DND-41 (cell line): ENCODE measurements around the gene KCND3.

ENCODE experiments used
- ATAC-seq: fragments of 200-7000 bp; cut with Tn5 transposase; 3 replicates; pipeline ENCODE4 v1.9.1; 2021; ENCODE audit warnings: low read depth; ENCODE audit not compliant: insufficient read depth
- DNase-seq: peaks from one replicate; pipeline ENCODE4 v3.0.0-alpha.2; 2020
- H2AFZ ChIP-seq: 2 replicates; pipeline ENCODE4 v1.6.0; 2012; ENCODE audit warnings: low read depth, low read length
- H3K27ac ChIP-seq: 2 replicates; pipeline ENCODE4 v1.5.1; 2012; ENCODE audit warnings: low read length, inconsistent platforms
- H3K27me3 ChIP-seq: fragments of 200-600 bp; sonication (generic); 2 replicates; pipeline ENCODE4 v1.6.0; 2012; ENCODE audit warnings: low read length, mild to moderate bottlenecking, inconsistent platforms; ENCODE audit not compliant: insufficient read depth, poor library complexity
- H3K36me3 ChIP-seq: 2 replicates; pipeline ENCODE4 v1.5.1; 2012; ENCODE audit warnings: low read length, inconsistent platforms; ENCODE audit not compliant: insufficient read depth
- H3K4me1 ChIP-seq: 2 replicates; pipeline ENCODE4 v1.5.1; 2012; ENCODE audit warnings: mild to moderate bottlenecking, low read length; ENCODE audit not compliant: insufficient read depth
- H3K4me2 ChIP-seq: 2 replicates; pipeline ENCODE4 v1.6.0; 2012; ENCODE audit warnings: mild to moderate bottlenecking, moderate library complexity, low read length, inconsistent platforms; ENCODE audit not compliant: insufficient read depth
- H3K4me3 ChIP-seq, 2 experiments: fragments of 200-600 bp in 1 of 2; shearing (Covaris generic) in 1 of 2; 2 replicates each; pipeline ENCODE4 v1.5.1; 2012 to 2016; ENCODE audit warnings: inconsistent platforms in 2 of 2, low read length in 2 of 2, mild to moderate bottlenecking in 2 of 2, low read depth in 1 of 2, moderate library complexity in 1 of 2
- H3K79me2 ChIP-seq: 2 replicates; pipeline ENCODE4 v1.6.0; 2012; ENCODE audit warnings: low read length, inconsistent platforms; ENCODE audit not compliant: insufficient read depth
- H3K9ac ChIP-seq: 2 replicates; pipeline ENCODE4 v1.6.0; 2012; ENCODE audit warnings: low read depth, mild to moderate bottlenecking, inconsistent platforms, low read length, moderate library complexity
- H3K9me3 ChIP-seq: 2 replicates; pipeline ENCODE4 v1.5.1; 2012; ENCODE audit warnings: low read length, moderate library complexity, mild to moderate bottlenecking, inconsistent platforms; ENCODE audit not compliant: insufficient read depth, severe bottlenecking
- H4K20me1 ChIP-seq: 2 replicates; pipeline ENCODE4 v1.6.0; 2012; ENCODE audit warnings: low read length; ENCODE audit not compliant: insufficient read depth
- EZH2 ChIP-seq: IDR thresholded peaks from 3 replicates; pipeline ENCODE4 v1.6.1; 2012; ENCODE audit warnings: borderline replicate concordance, low read depth, mild to moderate bottlenecking, moderate library complexity, low read length, inconsistent platforms; ENCODE audit not compliant: severe bottlenecking
- TF ChIP-seq, protein P1 (sequence below): IDR thresholded peaks from 2 replicates; pipeline ENCODE4 v1.5.1; 2012; ENCODE audit warnings: borderline replicate concordance, low read length, moderate library complexity, mild to moderate bottlenecking; ENCODE audit not compliant: poor library complexity, severe bottlenecking; ENCODE audit errors: extremely low read depth

The KCND3 gene

GRCh38 chr1:111955755-111956154, 33.7 kb downstream of the KCND3 start:
- no peak for ATAC-seq
- H3K4me1 ChIP-seq = no peaks in the 10 kb centered on the region
- H3K79me2 ChIP-seq = no peaks in the 10 kb centered on the region
- peaks cover 4% of the 10 kb centered on the region for H3K27me3 ChIP-seq
- no peaks in the 10 kb centered on the region for H4K20me1 ChIP-seq
- DNase-seq = no peak
- no peak overlapping the region for H3K4me3 ChIP-seq
- no peak overlapping the region for H3K27ac ChIP-seq
- no peak overlapping the region for H3K9ac ChIP-seq
- TF ChIP-seq EZH2 = no peak
- TF ChIP-seq, protein P1, sequence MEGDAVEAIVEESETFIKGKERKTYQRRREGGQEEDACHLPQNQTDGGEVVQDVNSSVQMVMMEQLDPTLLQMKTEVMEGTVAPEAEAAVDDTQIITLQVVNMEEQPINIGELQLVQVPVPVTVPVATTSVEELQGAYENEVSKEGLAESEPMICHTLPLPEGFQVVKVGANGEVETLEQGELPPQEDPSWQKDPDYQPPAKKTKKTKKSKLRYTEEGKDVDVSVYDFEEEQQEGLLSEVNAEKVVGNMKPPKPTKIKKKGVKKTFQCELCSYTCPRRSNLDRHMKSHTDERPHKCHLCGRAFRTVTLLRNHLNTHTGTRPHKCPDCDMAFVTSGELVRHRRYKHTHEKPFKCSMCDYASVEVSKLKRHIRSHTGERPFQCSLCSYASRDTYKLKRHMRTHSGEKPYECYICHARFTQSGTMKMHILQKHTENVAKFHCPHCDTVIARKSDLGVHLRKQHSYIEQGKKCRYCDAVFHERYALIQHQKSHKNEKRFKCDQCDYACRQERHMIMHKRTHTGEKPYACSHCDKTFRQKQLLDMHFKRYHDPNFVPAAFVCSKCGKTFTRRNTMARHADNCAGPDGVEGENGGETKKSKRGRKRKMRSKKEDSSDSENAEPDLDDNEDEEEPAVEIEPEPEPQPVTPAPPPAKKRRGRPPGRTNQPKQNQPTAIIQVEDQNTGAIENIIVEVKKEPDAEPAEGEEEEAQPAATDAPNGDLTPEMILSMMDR = no peak
- H3K9me3 ChIP-seq = no peaks in the 10 kb centered on the region
- H2AFZ ChIP-seq = no peak overlapping the region
- no peak overlapping the region for H3K4me2 ChIP-seq
- no peaks in the 10 kb centered on the region for H3K36me3 ChIP-seq

DNA sequence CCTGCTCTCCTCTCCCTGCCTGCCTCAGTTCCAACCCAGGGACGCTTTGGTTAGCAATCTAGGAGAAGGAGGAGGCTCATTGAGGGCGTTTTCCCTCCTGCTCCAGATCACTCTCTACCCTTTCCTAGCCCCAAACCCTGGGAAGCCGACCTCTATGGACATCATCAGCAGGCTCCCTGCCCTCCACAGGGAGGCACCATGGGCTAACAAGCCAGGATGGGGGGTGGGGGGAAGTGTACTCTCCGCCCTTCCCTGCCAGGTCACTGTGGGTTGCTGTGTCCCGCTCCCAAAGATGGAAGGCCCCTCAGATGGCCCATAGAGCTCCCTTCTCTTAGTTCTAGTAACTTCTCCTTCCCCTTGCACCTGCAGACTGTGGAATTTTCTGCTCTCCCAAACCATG, 35.7 kb downstream of the KCND3 start:
- ATAC-seq (no peak), DNase-seq (no peak)
- H3K4me2 ChIP-seq = no peak overlapping the region
- H3K27me3 ChIP-seq = peaks cover 5% of the 10 kb centered on the region
- TF ChIP-seq EZH2 = no peak
- TF ChIP-seq, protein P1 = no peak
- H3K9ac ChIP-seq = no peak overlapping the region
- H2AFZ ChIP-seq = no peak overlapping the region
- H3K36me3 ChIP-seq = no peaks in the 10 kb centered on the region
- no peak overlapping the region for H3K4me3 ChIP-seq
- no peaks in the 10 kb centered on the region for H3K79me2 ChIP-seq
- no peaks in the 10 kb centered on the region for H3K4me1 ChIP-seq
- H3K9me3 ChIP-seq = no peaks in the 10 kb centered on the region
- no peak overlapping the region for H3K27ac ChIP-seq
- H4K20me1 ChIP-seq = no peaks in the 10 kb centered on the region

GRCh38 chr1:111952125-111952657, 37.3 kb downstream of the KCND3 start:
- Histone ChIP-seq H2AFZ (no peak overlapping the region), H4K20me1 (no peaks in the 10 kb centered on the region), H3K4me1 (no peaks in the 10 kb centered on the region), H3K9ac (no peak overlapping the region), H3K4me3 (no peak overlapping the region), H3K79me2 (no peaks in the 10 kb centered on the region), H3K4me2 (no peak overlapping the region), H3K27me3 (peaks cover 13% of the 10 kb centered on the region), H3K27ac (no peak overlapping the region), H3K9me3 (no peaks in the 10 kb centered on the region), H3K36me3 (no peaks in the 10 kb centered on the region)
- DNase-seq (no peak), ATAC-seq (no peak)
- no peak for TF ChIP-seq EZH2
- TF ChIP-seq, protein P1 = no peak
